K562 (cell line): ENCODE measurements around the gene DNAI7. TPM values are rescaled to one million over a fixed set of nuclear protein-coding genes. Genes with fewer than 3 reads are reported as not detected.

ENCODE experiments used
- ATAC-seq: fragments of 200-7000 bp; cut with Tn5 transposase; 3 replicates; pipeline ENCODE4 v1.9.1; 2020; ENCODE audit warnings: moderate library complexity
- BruUV-seq: library from RNA; stranded (reverse); fragments of 400-500 nt; replicated peaks from 2 replicates; lab custom pipeline; 2021; lab: Mats Ljungman, UMichigan
- CTCF ChIA-PET: fragments of 300-600 bp; formaldehyde crosslinking; extraction: SDS; loops from one replicate; lab custom pipeline; 2021; ENCODE audit warnings: low intra/inter-chr PET ratio; lab: Yijun Ruan, JAX
- POLR2A ChIA-PET: fragments of 300-600, 350-650 bp; sonication (Branson Sonifier 250); formaldehyde crosslinking; extraction: SDS; loops from one replicate; lab custom pipeline; 2021; ENCODE audit warnings: antibody characterized with exemption, inconsistent platforms; lab: Yijun Ruan, JAX
- DNase-seq, 4 experiments: peaks; one replicate each; pipeline versions ENCODE4 v3.0.0 to v3.0.0-alpha.2; 2011 to 2018; ENCODE audit warnings: low spot score in 3 of 4, mixed read lengths in 3 of 4; ENCODE audit errors: extremely low read depth in 1 of 4
- FAIRE-seq: peaks from 2 replicates; lab custom pipeline; 2011; peaks lifted over from hg19 to GRCh38; lab: Jason Lieb, UNC
- H2AFZ ChIP-seq: 2 replicates; pipeline ENCODE4 v1.6.0; 2011; ENCODE audit warnings: low read depth, low read length, control low read depth, inconsistent platforms
- H3K27ac ChIP-seq: fragments of 200-600 bp; 3 replicates; pipeline ENCODE4 v1.8.0; 2011; ENCODE audit warnings: low read depth, mild to moderate bottlenecking, control low read depth, inconsistent platforms, low read length, moderate library complexity, mixed read lengths; ENCODE audit errors: extremely low read depth
- H3K27me3 ChIP-seq, 2 experiments: fragments of 300-600 bp in 1 of 2; 2 replicates in 1 of 2; 3 replicates in 1 of 2; pipeline versions ENCODE4 v1.6.0 to v1.8.0; 2011; ENCODE audit warnings: inconsistent platforms in 2 of 2, low read length in 2 of 2, mild to moderate bottlenecking in 1 of 2, mixed read lengths in 1 of 2, moderate library complexity in 1 of 2; ENCODE audit not compliant: control insufficient read depth in 2 of 2, insufficient read depth in 2 of 2
- H3K36me3 ChIP-seq: fragments of 300-600 bp; 3 replicates; pipeline ENCODE4 v1.8.0; 2011; ENCODE audit warnings: mild to moderate bottlenecking, low read length, inconsistent platforms; ENCODE audit not compliant: control insufficient read depth, insufficient read depth
- H3K4me1 ChIP-seq, 2 experiments: fragments of 200-600 bp in 1 of 2; replicated peaks in 1 of 2; 2 replicates in 1 of 2; 3 replicates in 1 of 2; pipeline versions ENCODE4 v1.5.1 to v1.8.0; 2011; ENCODE audit warnings: inconsistent platforms in 2 of 2, low read length in 2 of 2, mild to moderate bottlenecking in 1 of 2, mixed read lengths in 1 of 2, moderate library complexity in 1 of 2; ENCODE audit not compliant: control insufficient read depth in 2 of 2, insufficient read depth in 2 of 2
- H3K4me2 ChIP-seq: 2 replicates; pipeline ENCODE4 v1.6.1; 2011; ENCODE audit warnings: low read length, control low read depth, inconsistent platforms, mixed read lengths; ENCODE audit not compliant: insufficient read depth
- H3K4me3 ChIP-seq: fragments of 200-600 bp; sonication (generic), shearing (Covaris generic); 2 replicates; pipeline ENCODE4 v1.5.1; 2016; ENCODE audit warnings: control low read depth, inconsistent platforms
- H3K79me2 ChIP-seq: fragments of 200-600 bp; 3 replicates; pipeline ENCODE4 v1.8.0; 2011; ENCODE audit warnings: low read length, inconsistent platforms; ENCODE audit not compliant: control insufficient read depth, insufficient read depth
- H3K9ac ChIP-seq, 2 experiments: 2 replicates each; pipeline versions ENCODE4 v1.6.0 to v1.6.1; 2011; ENCODE audit warnings: low read depth in 2 of 2, low read length in 2 of 2, control low read depth in 1 of 2, inconsistent platforms in 1 of 2, mild to moderate bottlenecking in 1 of 2, mixed read lengths in 1 of 2; ENCODE audit not compliant: insufficient read depth in 1 of 2
- H3K9me1 ChIP-seq: one replicate; pipeline ENCODE4 v1.6.0; 2011; ENCODE audit warnings: inconsistent platforms, mild to moderate bottlenecking, low read length, moderate library complexity; ENCODE audit not compliant: control insufficient read depth, insufficient read depth
- H3K9me3 ChIP-seq: replicated peaks from 2 replicates; pipeline ENCODE4 v1.5.1; 2011; ENCODE audit warnings: low read depth, low read length, inconsistent platforms; ENCODE audit not compliant: control insufficient read depth, insufficient read depth
- H4K20me1 ChIP-seq: replicated peaks from 2 replicates; pipeline ENCODE4 v1.6.1; 2011; ENCODE audit warnings: low read length, inconsistent platforms, mixed read lengths; ENCODE audit not compliant: control insufficient read depth, insufficient read depth
- CBX1 ChIP-seq: sonication (generic); IDR thresholded peaks from 2 replicates; pipeline ENCODE4 v1.6.1; 2016; ENCODE audit warnings: antibody characterized with exemption, low read depth, mild to moderate bottlenecking
- ETV5 ChIP-seq: sonication (generic); formaldehyde crosslinking; IDR thresholded peaks from 2 replicates; pipeline ENCODE4 v1.4.0; 2020; ENCODE audit warnings: low read depth, mild to moderate bottlenecking, missing genetic modification reagents
- FOSL1 ChIP-seq: fragments of 200-800 bp; sonication (Bioruptor generic); conservative IDR thresholded peaks from 2 replicates; pipeline ENCODE4 v1.6.1; 2016; ENCODE audit warnings: missing genetic modification characterization, missing compliant biosample characterization
- FOXK1 ChIP-seq: sonication (generic); formaldehyde crosslinking; IDR thresholded peaks from 2 replicates; pipeline ENCODE4 v1.8.0; 2022; ENCODE audit warnings: missing genetic modification reagents, mild to moderate bottlenecking, borderline replicate concordance
- HDAC3 ChIP-seq: fragments of 450-650 bp; IDR thresholded peaks from 2 replicates; pipeline ENCODE4 v1.6.1; 2018; ENCODE audit warnings: borderline replicate concordance, mild to moderate bottlenecking, moderate library complexity; ENCODE audit not compliant: partially characterized antibody
- JUND ChIP-seq, 2 experiments: IDR thresholded peaks; 2 replicates in 1 of 2; 3 replicates in 1 of 2; pipeline ENCODE4 v1.6.1; 2011; ENCODE audit warnings: borderline replicate concordance in 2 of 2, low read depth in 2 of 2, low read length in 2 of 2, improper control_type of control experiment in 1 of 2, missing biosample characterization in 1 of 2, missing genetic modification characterization in 1 of 2, missing genetic modification reagents in 1 of 2
- MTF1 ChIP-seq: fragments of 250-450 bp; sonication (Bioruptor Pico); IDR thresholded peaks from 2 replicates; pipeline ENCODE4 v1.9.0; 2021; ENCODE audit warnings: moderate library complexity, mild to moderate bottlenecking, inconsistent platforms, borderline replicate concordance
- PHB2 ChIP-seq: fragments of 450-650 bp; IDR thresholded peaks from 2 replicates; pipeline ENCODE4 v1.6.1; 2017; ENCODE audit warnings: low read depth
- POLR2B ChIP-seq: fragments of 450-650 bp; IDR thresholded peaks from 2 replicates; pipeline ENCODE4 v1.6.1; 2018; ENCODE audit warnings: low read depth; ENCODE audit not compliant: partially characterized antibody
- PRMT5 ChIP-seq: sonication (generic); formaldehyde crosslinking; IDR thresholded peaks from 2 replicates; pipeline ENCODE4 v1.5.0; 2020; ENCODE audit warnings: missing genetic modification reagents
- SMAD2 ChIP-seq: fragments of 150-350 bp; IDR thresholded peaks from 2 replicates; pipeline ENCODE4 v1.6.1; 2014; ENCODE audit warnings: low read depth, mild to moderate bottlenecking, low read length
- SRSF1 ChIP-seq: fragments of 200-400 bp; formaldehyde crosslinking; IDR thresholded peaks from 2 replicates; pipeline ENCODE4 v1.6.1; 2017; ENCODE audit warnings: mild to moderate bottlenecking, low read depth, low read length, moderate library complexity
- TFAM ChIP-seq: fragments of 250-450 bp; sonication (Bioruptor Pico); conservative IDR thresholded peaks from 2 replicates; pipeline ENCODE4 v1.5.0; 2021; ENCODE audit warnings: mild to moderate bottlenecking, moderate library complexity
- ZNF766 ChIP-seq: fragments of 200-800 bp; sonication (Bioruptor generic); conservative IDR thresholded peaks from 2 replicates; pipeline ENCODE4 v1.6.1; 2016; ENCODE audit warnings: missing genetic modification characterization, missing compliant biosample characterization
- WGBS: fragments of 100-300 bp; shearing (Covaris generic); methylation state at CpG from one replicate; pipeline ENCODE4 v1.1.6; 2016; ENCODE audit warnings: low coverage, mixed read lengths; ENCODE audit not compliant: insufficient coverage; ENCODE audit errors: missing lambda C conversion rate; 5-methylcytosine and 5-hydroxymethylcytosine counted together
- in situ Hi-C: fragments of 300-500 bp; cut with MboI; formaldehyde crosslinking; loops from 4 replicates; pipeline ENCODE4 v1.15.0; 2018; ENCODE audit warnings: inconsistent platforms, mixed read lengths
- intact Hi-C: fragments of 100-400 bp; cut with micrococcal nuclease; formaldehyde crosslinking; loops from 2 replicates; pipeline ENCODE4 v1.14.2; 2022
- polyA plus RNA-seq, 8 experiments: library from polyadenylated mRNA; depleted of rRNA in 4 of 8; stranded (reverse) in 5 of 8; unstranded in 3 of 8; fragments of >200 nt; fragmentation: Nextera tagmentation in 2 of 8; fragmentation: Illumina TruSeq in 1 of 8; extraction: Ambion mirVana in 2 of 8; extraction: Trizol in 1 of 8; gene quantifications; 2 replicates each; pipeline versions ENCODE4 v1.2.1 to v1.2.3, GENCODE V29; 2011 to 2014; ENCODE audit warnings: inconsistent platforms in 1 of 8, missing spikeins in 1 of 8
- total RNA-seq, 7 experiments: library from RNA; depleted of rRNA in 6 of 7; stranded (reverse); fragments of >200 nt in 6 of 7; fragmentation: Illumina TruSeq in 2 of 7; extraction: Trizol in 2 of 7; gene quantifications; 2 replicates each; pipeline versions ENCODE4 v1.2.1 to v1.2.3, GENCODE V29; 2011 to 2021; ENCODE audit warnings: low replicate concordance in 1 of 7
- TF ChIP-seq, protein P1 (sequence below): fragments of 450-650 bp; IDR thresholded peaks from 2 replicates; pipeline ENCODE4 v1.6.1; 2014; ENCODE audit warnings: low read depth, mild to moderate bottlenecking, moderate library complexity, borderline replicate concordance
- TF ChIP-seq, protein P2 (sequence below): fragments of 200-400 bp; formaldehyde crosslinking; IDR thresholded peaks from 2 replicates; pipeline ENCODE4 v1.6.1; 2017; ENCODE audit warnings: mild to moderate bottlenecking, low read depth, low read length, moderate library complexity
- TF ChIP-seq, protein P3 (sequence below): IDR thresholded peaks from 2 replicates; pipeline ENCODE4 v1.6.1; 2016; ENCODE audit warnings: missing genetic modification characterization, missing compliant biosample characterization

Gene DNAI7
- total and polyA plus RNA-seq, 9 of the 15 experiments (the other 6 are each of a cell fraction or from before 2014, with no cell fraction given): 0.06 to 0.76 (median 0.17) TPM; not detected in 1

DNA sequence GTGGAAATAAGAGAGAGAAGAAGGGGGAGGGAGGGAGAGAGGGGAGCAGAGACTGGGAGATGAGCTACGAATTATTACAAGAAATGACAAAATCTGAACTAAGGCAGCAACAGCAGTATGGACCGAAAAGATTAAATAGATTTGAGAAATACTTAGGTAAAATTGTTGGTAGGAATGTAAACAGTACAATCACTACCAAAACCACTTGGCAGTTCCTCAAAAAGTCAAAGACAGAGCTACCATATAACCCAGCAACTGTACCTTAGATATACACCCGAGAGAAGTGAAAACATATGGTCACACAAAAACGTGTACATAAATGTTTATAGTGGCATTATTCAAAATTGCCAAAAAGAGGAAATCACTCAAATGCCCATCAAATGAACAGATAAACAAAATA lies 41.7 kb upstream of the DNAI7 start (continued):
- TF ChIP-seq, protein P1, sequence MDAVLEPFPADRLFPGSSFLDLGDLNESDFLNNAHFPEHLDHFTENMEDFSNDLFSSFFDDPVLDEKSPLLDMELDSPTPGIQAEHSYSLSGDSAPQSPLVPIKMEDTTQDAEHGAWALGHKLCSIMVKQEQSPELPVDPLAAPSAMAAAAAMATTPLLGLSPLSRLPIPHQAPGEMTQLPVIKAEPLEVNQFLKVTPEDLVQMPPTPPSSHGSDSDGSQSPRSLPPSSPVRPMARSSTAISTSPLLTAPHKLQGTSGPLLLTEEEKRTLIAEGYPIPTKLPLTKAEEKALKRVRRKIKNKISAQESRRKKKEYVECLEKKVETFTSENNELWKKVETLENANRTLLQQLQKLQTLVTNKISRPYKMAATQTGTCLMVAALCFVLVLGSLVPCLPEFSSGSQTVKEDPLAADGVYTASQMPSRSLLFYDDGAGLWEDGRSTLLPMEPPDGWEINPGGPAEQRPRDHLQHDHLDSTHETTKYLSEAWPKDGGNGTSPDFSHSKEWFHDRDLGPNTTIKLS: no peak
- TF ChIP-seq HDAC3: no peak
- no peak for TF ChIP-seq SRSF1

DNA sequence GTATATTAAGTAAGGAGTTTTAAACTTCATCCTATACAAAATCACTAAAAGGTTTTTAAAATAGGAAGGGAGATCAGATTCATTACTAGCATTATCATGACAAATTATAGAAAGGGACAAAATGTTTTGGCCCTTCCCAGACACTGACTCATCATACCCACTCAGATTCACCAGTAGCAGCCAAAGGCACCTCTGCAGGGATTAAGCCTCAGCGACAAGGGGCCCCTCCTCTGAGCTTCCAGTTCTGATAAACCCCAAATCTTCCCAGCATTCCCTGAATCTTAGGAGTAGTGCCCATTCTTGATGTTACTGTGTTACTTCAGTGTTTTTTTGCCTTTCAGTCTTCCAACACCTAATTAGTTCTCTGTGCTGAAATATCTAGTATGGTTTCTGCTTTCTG lies 41.2 kb upstream of the DNAI7 start:
- Histone ChIP-seq H4K20me1 (no peaks in the 10 kb centered on the region), H3K27me3 (no peaks in the 10 kb centered on the region), H3K9ac (no peak overlapping the region), H3K79me2 (peaks cover 6% of the 10 kb centered on the region; the same call in 1 of the 3 replicates), H3K4me2 (no peak overlapping the region), H3K36me3 (peaks cover 25% of the 10 kb centered on the region), H3K4me3 (no peak overlapping the region), H3K4me1 (no peaks in the 10 kb centered on the region), H2AFZ (no peak overlapping the region), H3K27ac (no peak overlapping the region), H3K9me3 (no peaks in the 10 kb centered on the region), H3K9me1 (no peaks in the 10 kb centered on the region)
- 0% methylated on average over 1 of the region's 1 CpG for WGBS
- no peak for FAIRE-seq
- ChIA-PET POLR2A (no interaction called here), CTCF (no interaction called here)
- BruUV-seq: no TSS peak
- intact Hi-C loops: no loop called here
- DNase-seq: no peak
- in situ Hi-C loops: no loop called here
- no peak for ATAC-seq
- TF ChIP-seq, protein P2, sequence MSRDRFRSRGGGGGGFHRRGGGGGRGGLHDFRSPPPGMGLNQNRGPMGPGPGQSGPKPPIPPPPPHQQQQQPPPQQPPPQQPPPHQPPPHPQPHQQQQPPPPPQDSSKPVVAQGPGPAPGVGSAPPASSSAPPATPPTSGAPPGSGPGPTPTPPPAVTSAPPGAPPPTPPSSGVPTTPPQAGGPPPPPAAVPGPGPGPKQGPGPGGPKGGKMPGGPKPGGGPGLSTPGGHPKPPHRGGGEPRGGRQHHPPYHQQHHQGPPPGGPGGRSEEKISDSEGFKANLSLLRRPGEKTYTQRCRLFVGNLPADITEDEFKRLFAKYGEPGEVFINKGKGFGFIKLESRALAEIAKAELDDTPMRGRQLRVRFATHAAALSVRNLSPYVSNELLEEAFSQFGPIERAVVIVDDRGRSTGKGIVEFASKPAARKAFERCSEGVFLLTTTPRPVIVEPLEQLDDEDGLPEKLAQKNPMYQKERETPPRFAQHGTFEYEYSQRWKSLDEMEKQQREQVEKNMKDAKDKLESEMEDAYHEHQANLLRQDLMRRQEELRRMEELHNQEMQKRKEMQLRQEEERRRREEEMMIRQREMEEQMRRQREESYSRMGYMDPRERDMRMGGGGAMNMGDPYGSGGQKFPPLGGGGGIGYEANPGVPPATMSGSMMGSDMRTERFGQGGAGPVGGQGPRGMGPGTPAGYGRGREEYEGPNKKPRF: no peak
- TF ChIP-seq FOXK1 (no peak), TFAM (no peak), PRMT5 (CRISPR knock-in tag) (no peak), ETV5 (CRISPR knock-in tag) (no peak), MTF1 (CRISPR knock-in tag) (no peak), CBX1 (no peak), JUND (IDR thresholded peaks at IDR 0.05; ENCODE audit: borderline replicate concordance, low read depth, low read length) (no peak), JUND (tag; IDR thresholded peaks at IDR 0.05; ENCODE audit: borderline replicate concordance, low read depth, low read length) (no peak), POLR2B (no peak), ZNF766 (CRISPR knock-in tag) (no peak), PHB2 (no peak), SMAD2 (no peak), FOSL1 (tag) (no peak)
- TF ChIP-seq, protein P3, sequence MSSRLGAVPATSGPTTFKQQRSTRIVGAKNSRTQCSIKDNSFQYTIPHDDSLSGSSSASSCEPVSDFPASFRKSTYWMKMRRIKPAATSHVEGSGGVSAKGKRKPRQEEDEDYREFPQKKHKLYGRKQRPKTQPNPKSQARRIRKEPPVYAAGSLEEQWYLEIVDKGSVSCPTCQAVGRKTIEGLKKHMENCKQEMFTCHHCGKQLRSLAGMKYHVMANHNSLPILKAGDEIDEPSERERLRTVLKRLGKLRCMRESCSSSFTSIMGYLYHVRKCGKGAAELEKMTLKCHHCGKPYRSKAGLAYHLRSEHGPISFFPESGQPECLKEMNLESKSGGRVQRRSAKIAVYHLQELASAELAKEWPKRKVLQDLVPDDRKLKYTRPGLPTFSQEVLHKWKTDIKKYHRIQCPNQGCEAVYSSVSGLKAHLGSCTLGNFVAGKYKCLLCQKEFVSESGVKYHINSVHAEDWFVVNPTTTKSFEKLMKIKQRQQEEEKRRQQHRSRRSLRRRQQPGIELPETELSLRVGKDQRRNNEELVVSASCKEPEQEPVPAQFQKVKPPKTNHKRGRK: no peak
